Transverse colon (tissue), 4 donors: ENCODE data around the gene GARIN1A. TPM values are rescaled to one million over a fixed set of nuclear protein-coding genes. Genes with fewer than 3 reads are reported as not detected.

ENCODE experiments used
- DNase-seq: peaks from one replicate; pipeline ENCODE4 v3.0.0-alpha.2; 2019
- H3K27ac ChIP-seq, 4 donors: fragments of 200-600 bp; sonication (generic); 2 replicates each; pipeline ENCODE4 v1.5.1; 2016 to 2018; ENCODE audit warnings: inconsistent platforms in 4 of 4
- H3K27me3 ChIP-seq: fragments of 200-600 bp; sonication (generic); 2 replicates; pipeline ENCODE4 v1.5.1; 2017; ENCODE audit warnings: inconsistent platforms
- H3K36me3 ChIP-seq, 4 donors: fragments of 200-600 bp; sonication (generic); 2 replicates each; pipeline ENCODE4 v1.5.1; 2017 to 2019; ENCODE audit warnings: inconsistent platforms in 4 of 4
- H3K4me1 ChIP-seq, 4 donors: fragments of 200-600 bp; sonication (generic); 2 replicates each; pipeline ENCODE4 v1.5.1; 2017 to 2020; ENCODE audit warnings: inconsistent platforms in 4 of 4
- H3K4me3 ChIP-seq, 4 donors: fragments of 200-600 bp; sonication (generic); 1 replicate in 1 of 4; 2 replicates in 3 of 4; pipeline versions ENCODE4 v1.5.1 to v1.6.1; 2017 to 2019; ENCODE audit warnings: inconsistent platforms in 4 of 4
- H3K9me3 ChIP-seq, 2 donors: fragments of 200-600 bp; sonication (generic); 2 replicates each; pipeline ENCODE4 v1.5.1; 2017 to 2019; ENCODE audit warnings: inconsistent platforms in 2 of 2
- EP300 ChIP-seq: sonication (generic); formaldehyde crosslinking; IDR thresholded peaks from one replicate; pipeline ENCODE4 v1.6.1; 2017; ENCODE audit warnings: antibody characterized with exemption, low read depth
- POLR2A ChIP-seq: fragments of 450-650 bp; IDR thresholded peaks from one replicate; pipeline ENCODE4 v1.6.1; 2016; ENCODE audit warnings: antibody characterized with exemption, mild to moderate bottlenecking, moderate library complexity
- POLR2AphosphoS5 ChIP-seq, 3 donors: sonication (generic); formaldehyde crosslinking; IDR thresholded peaks; one replicate each; pipeline ENCODE4 v1.6.1; 2016; ENCODE audit warnings: antibody characterized with exemption in 3 of 3
- WGBS, 2 donors: methylation state at CpG; one replicate each; pipeline ENCODE4 v1.1.5; 2018; ENCODE audit warnings: low coverage in 1 of 2; 5-methylcytosine and 5-hydroxymethylcytosine counted together
- in situ Hi-C, 4 donors: fragments of 200-750 bp; cut with MboI; loops; one replicate each; pipeline versions ENCODE4 v1.15.0 to v1.15.1; 2017; ENCODE audit warnings: low sequenced_read_pairs in 3 of 4, low pct_ligation_motif_present in 1 of 4, low pct_unique_long_range_greater_than_20kb in 1 of 4
- intact Hi-C: fragments of 100-400 bp; cut with DNase I; formaldehyde crosslinking; loops from one replicate; pipeline ENCODE4 v1.15.1; 2023; ENCODE audit warnings: low total_unique reads
- total RNA-seq, 4 donors: library from RNA; depleted of rRNA; stranded (reverse); fragments of >200 nt; gene quantifications; one replicate each; pipeline ENCODE4 v1.1.0, GENCODE V29; 2016
- TF ChIP-seq, protein P1 (sequence below), 5 experiments: fragments of 200-600 bp in 3 of 5; fragments of 450-650 bp in 2 of 5; sonication (generic) in 3 of 5; IDR thresholded peaks; 1 replicate in 2 of 5; 2 replicates in 3 of 5; pipeline ENCODE4 v1.5.1; 2016 to 2017; ENCODE audit warnings: antibody characterized with exemption in 5 of 5, inconsistent platforms in 3 of 5, mild to moderate bottlenecking in 2 of 5, moderate library complexity in 1 of 5

The GARIN1A gene
- total RNA-seq, 4 donors from 2014 or later: 0.27 to 1.4 (median 0.48) TPM; not detected in 1

GRCh38 chr7:128666200-128666599 is 5.9 kb upstream of the GARIN1A start:
- Histone ChIP-seq H3K36me3 (no peaks in the 10 kb centered on the region), H3K9me3 (peaks cover 7 to 9% of the 10 kb centered on the region in 2 donors), H3K27me3 (no peaks in the 10 kb centered on the region), H3K4me3 (no peak overlapping the region), H3K4me1 (no peaks in the 10 kb centered on the region), H3K27ac (no peak overlapping the region)
- WGBS, 2 donors: 81 to 83% methylated on average over 3 to 8 of the region's 8 CpGs
- TF ChIP-seq POLR2A (no peak), EP300 (no peak), POLR2AphosphoS5 (IDR thresholded peaks at IDR 0.05) (no peak)
- TF ChIP-seq, protein P1, sequence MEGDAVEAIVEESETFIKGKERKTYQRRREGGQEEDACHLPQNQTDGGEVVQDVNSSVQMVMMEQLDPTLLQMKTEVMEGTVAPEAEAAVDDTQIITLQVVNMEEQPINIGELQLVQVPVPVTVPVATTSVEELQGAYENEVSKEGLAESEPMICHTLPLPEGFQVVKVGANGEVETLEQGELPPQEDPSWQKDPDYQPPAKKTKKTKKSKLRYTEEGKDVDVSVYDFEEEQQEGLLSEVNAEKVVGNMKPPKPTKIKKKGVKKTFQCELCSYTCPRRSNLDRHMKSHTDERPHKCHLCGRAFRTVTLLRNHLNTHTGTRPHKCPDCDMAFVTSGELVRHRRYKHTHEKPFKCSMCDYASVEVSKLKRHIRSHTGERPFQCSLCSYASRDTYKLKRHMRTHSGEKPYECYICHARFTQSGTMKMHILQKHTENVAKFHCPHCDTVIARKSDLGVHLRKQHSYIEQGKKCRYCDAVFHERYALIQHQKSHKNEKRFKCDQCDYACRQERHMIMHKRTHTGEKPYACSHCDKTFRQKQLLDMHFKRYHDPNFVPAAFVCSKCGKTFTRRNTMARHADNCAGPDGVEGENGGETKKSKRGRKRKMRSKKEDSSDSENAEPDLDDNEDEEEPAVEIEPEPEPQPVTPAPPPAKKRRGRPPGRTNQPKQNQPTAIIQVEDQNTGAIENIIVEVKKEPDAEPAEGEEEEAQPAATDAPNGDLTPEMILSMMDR (IDR thresholded peaks at IDR 0.05): no peak
- no peak for DNase-seq
- in situ Hi-C loops: no loop called here
- intact Hi-C loops: no loop called here

GRCh38 chr7:128672927-128673517 is 930 bp downstream of the GARIN1A start:
- DNase-seq: no peak
- no peaks in the 10 kb centered on the region for H3K27me3 ChIP-seq
- H3K4me1 ChIP-seq: no peaks in the 10 kb centered on the region
- intact Hi-C loops: no loop called here
- H3K9me3 ChIP-seq: no peaks in the 10 kb centered on the region
- WGBS, 2 donors: 23% methylated on average over 7 of the region's 7 CpGs; no CpG with 5 or more reads in 1 of the 2 donors
- TF ChIP-seq, protein P1 (IDR thresholded peaks at IDR 0.05): peak in 4 of 5 experiments; percentile 11 to 26 (median 20)
- no peak for TF ChIP-seq EP300
- no peak overlapping the region for H3K4me3 ChIP-seq
- no peaks in the 10 kb centered on the region for H3K36me3 ChIP-seq
- in situ Hi-C loops: no loop called here
- H3K27ac ChIP-seq: no peak overlapping the region

DNA sequence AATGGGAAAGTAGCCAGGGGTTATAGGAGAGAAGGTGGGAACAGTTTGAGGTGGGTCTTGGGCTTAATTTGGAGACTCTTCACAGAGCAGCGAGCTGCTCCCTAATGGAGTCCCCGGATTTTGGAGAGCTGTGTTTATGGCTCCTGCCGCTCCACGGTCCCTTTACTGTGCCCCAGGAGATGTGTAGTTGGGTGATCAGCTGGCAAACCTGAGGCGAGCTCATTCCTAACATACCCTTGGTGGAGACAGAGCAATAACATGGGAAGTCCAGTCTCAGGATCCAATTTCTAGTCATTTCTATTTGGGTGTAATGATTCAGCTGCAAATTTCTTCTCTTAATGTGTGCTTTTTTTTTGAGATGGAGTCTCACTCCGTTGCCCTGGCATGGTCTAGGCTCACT is 1.5 kb downstream of the GARIN1A start:
- WGBS, 2 donors: 78 to 79% methylated on average over 5 to 6 of the region's 6 CpGs
- Histone ChIP-seq H3K27ac (no peak overlapping the region), H3K4me3 (no peak overlapping the region), H3K9me3 (no peaks in the 10 kb centered on the region), H3K36me3 (no peaks in the 10 kb centered on the region), H3K27me3 (no peaks in the 10 kb centered on the region), H3K4me1 (no peaks in the 10 kb centered on the region)
- intact Hi-C loops (no loop called here), in situ Hi-C loops (no loop called here)
- TF ChIP-seq EP300 (no peak), POLR2A (no peak), POLR2AphosphoS5 (IDR thresholded peaks at IDR 0.05) (no peak)
- TF ChIP-seq, protein P1 (IDR thresholded peaks at IDR 0.05): no peak
- DNase-seq: no peak

- H3K27ac ChIP-seq: no peak overlapping the region
- TF ChIP-seq, protein P1 (IDR thresholded peaks at IDR 0.05): no peak
- no peak for TF ChIP-seq EP300
- TF ChIP-seq POLR2AphosphoS5 (IDR thresholded peaks at IDR 0.05): no peak
- TF ChIP-seq POLR2A: no peak
- no peak overlapping the region for H3K4me3 ChIP-seq
- in situ Hi-C loops: no loop called here
- intact Hi-C loops: no loop called here
- WGBS, 2 donors: 65 to 94% methylated on average over 2 to 4 of the region's 4 CpGs
- H3K36me3 ChIP-seq: no peaks in the 10 kb centered on the region
- no peak for DNase-seq
- no peaks in the 10 kb centered on the region for H3K9me3 ChIP-seq
- H3K4me1 ChIP-seq: no peaks in the 10 kb centered on the region
- H3K27me3 ChIP-seq: no peaks in the 10 kb centered on the region
Observed at GRCh38 chr7:128676665-128677064, 4.6 kb downstream of the GARIN1A start.
